ENCODE results near the gene TES. TPM values are rescaled to one million over a fixed set of nuclear protein-coding genes. Genes with fewer than 3 reads are reported as not detected.

Gene TES
- total RNA-seq, 1 donor from 2014 or later = 82.8 TPM

DNA sequence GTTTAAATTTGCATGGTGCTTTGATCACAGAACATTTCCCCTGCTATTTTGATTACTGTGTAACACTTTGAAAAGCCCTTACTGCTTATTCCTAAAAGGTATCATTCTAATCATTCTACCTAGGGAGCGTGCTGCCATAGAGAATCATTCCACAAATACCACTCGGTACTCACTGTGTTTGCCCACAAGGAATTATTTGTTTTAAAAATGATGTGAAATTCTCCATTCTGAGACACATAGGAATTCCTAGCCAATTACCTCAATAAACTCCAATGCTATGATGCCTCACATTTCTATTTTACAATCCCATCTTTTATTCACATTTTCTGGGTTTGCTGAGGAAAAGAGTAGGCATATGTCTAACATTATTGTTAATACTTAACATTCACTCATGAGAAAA, 16.2 kb upstream of the TES start:
- H3K27ac Mint-ChIP-seq = no peak overlapping the region
- DNase-seq (no peak), ATAC-seq (ENCODE audit: low read depth) (no peak)
- TF ChIP-seq, protein P1, sequence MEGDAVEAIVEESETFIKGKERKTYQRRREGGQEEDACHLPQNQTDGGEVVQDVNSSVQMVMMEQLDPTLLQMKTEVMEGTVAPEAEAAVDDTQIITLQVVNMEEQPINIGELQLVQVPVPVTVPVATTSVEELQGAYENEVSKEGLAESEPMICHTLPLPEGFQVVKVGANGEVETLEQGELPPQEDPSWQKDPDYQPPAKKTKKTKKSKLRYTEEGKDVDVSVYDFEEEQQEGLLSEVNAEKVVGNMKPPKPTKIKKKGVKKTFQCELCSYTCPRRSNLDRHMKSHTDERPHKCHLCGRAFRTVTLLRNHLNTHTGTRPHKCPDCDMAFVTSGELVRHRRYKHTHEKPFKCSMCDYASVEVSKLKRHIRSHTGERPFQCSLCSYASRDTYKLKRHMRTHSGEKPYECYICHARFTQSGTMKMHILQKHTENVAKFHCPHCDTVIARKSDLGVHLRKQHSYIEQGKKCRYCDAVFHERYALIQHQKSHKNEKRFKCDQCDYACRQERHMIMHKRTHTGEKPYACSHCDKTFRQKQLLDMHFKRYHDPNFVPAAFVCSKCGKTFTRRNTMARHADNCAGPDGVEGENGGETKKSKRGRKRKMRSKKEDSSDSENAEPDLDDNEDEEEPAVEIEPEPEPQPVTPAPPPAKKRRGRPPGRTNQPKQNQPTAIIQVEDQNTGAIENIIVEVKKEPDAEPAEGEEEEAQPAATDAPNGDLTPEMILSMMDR (IDR thresholded peaks at IDR 0.05) = no peak
- intact Hi-C loops (cut with micrococcal nuclease) = no loop called here
- POLR2A ChIA-PET = no interaction called here
- peaks cover 2% of the 10 kb centered on the region for H3K9me3 Mint-ChIP-seq
- H3K4me1 Mint-ChIP-seq = no peaks in the 10 kb centered on the region
- H3K36me3 Mint-ChIP-seq (ENCODE audit: low read depth) = no peaks in the 10 kb centered on the region
- CTCF ChIA-PET = no interaction called here
- H3K27me3 Mint-ChIP-seq = no peaks in the 10 kb centered on the region
- H3K4me3 Mint-ChIP-seq = no peak overlapping the region

- no peaks in the 10 kb centered on the region for H3K36me3 Mint-ChIP-seq (ENCODE audit: low read depth)
- DNase-seq (no peak), ATAC-seq (ENCODE audit: low read depth) (no peak)
- intact Hi-C loops (cut with micrococcal nuclease) = no loop called here
- ChIA-PET CTCF (interaction anchor here (1.5 to 1.7 kb wide), 2 partner anchors 41 to 395 kb away, joined by 3 to 8 read pairs; no protein-coding TSS in a partner anchor), POLR2A (no interaction called here)
- H3K9me3 Mint-ChIP-seq = no peaks in the 10 kb centered on the region
- H3K4me1 Mint-ChIP-seq = no peaks in the 10 kb centered on the region
- no peak overlapping the region for H3K27ac Mint-ChIP-seq
- H3K27me3 Mint-ChIP-seq = no peaks in the 10 kb centered on the region
- TF ChIP-seq, protein P1 (IDR thresholded peaks at IDR 0.05) = no peak
- no peak overlapping the region for H3K4me3 Mint-ChIP-seq
Measured at GRCh38 chr7:116195451-116195850, 14.9 kb upstream of the TES start.

GRCh38 chr7:116196947-116197346, 13.4 kb upstream of the TES start:
- ATAC-seq (ENCODE audit: low read depth) (no peak), DNase-seq (no peak)
- Mint-ChIP-seq H3K4me1 (no peaks in the 10 kb centered on the region), H3K27ac (no peak overlapping the region), H3K9me3 (no peaks in the 10 kb centered on the region), H3K36me3 (ENCODE audit: low read depth) (no peaks in the 10 kb centered on the region), H3K4me3 (no peak overlapping the region), H3K27me3 (no peaks in the 10 kb centered on the region)
- ChIA-PET POLR2A (no interaction called here), CTCF (interaction anchor here (0.9 kb wide), 1 partner anchor 17 kb away, joined by 4 read pairs; no protein-coding TSS in a partner anchor)
- intact Hi-C loops (cut with micrococcal nuclease) = no loop called here
- TF ChIP-seq, protein P1 (IDR thresholded peaks at IDR 0.05) = no peak

- intact Hi-C loops (cut with micrococcal nuclease) = no loop called here
- no peaks in the 10 kb centered on the region for H3K9me3 Mint-ChIP-seq
- DNase-seq (no peak), ATAC-seq (ENCODE audit: low read depth) (no peak)
- ChIA-PET POLR2A (no interaction called here), CTCF (interaction anchor here (0.9 kb wide), 1 partner anchor 17 kb away, joined by 4 read pairs; no protein-coding TSS in a partner anchor)
- TF ChIP-seq, protein P1 (IDR thresholded peaks at IDR 0.05) = no peak
- H3K36me3 Mint-ChIP-seq (ENCODE audit: low read depth) = no peaks in the 10 kb centered on the region
- no peak overlapping the region for H3K27ac Mint-ChIP-seq
- H3K27me3 Mint-ChIP-seq = no peaks in the 10 kb centered on the region
- no peak overlapping the region for H3K4me3 Mint-ChIP-seq
- no peaks in the 10 kb centered on the region for H3K4me1 Mint-ChIP-seq
Measured at GRCh38 chr7:116197360-116197759, 13.0 kb upstream of the TES start.

- no peak for ATAC-seq (ENCODE audit: low read depth)
- H3K9me3 Mint-ChIP-seq = no peaks in the 10 kb centered on the region
- no peaks in the 10 kb centered on the region for H3K36me3 Mint-ChIP-seq (ENCODE audit: low read depth)
- TF ChIP-seq, protein P1 (IDR thresholded peaks at IDR 0.05) = no peak
- ChIA-PET POLR2A (interaction anchor here (1.6 kb wide), 1 partner anchor 12 kb away, joined by 5 read pairs; the partner anchor contains the start of gene TES), CTCF (interaction anchor here (0.9 to 2.6 kb wide), 3 partner anchors 18 to 37 kb away, joined by 3 to 8 read pairs (median 3); no protein-coding TSS in a partner anchor)
- intact Hi-C loops (cut with micrococcal nuclease) = no loop called here
- DNase-seq = no peak
- H3K4me3 Mint-ChIP-seq = no peak overlapping the region
- no peaks in the 10 kb centered on the region for H3K27me3 Mint-ChIP-seq
- no peak overlapping the region for H3K27ac Mint-ChIP-seq
- no peaks in the 10 kb centered on the region for H3K4me1 Mint-ChIP-seq
Measured at GRCh38 chr7:116198748-116199410, 11.5 kb upstream of the TES start.
